Nephron progenitor cell (in vitro differentiated cells): ENCODE results near the gene AOPEP.

ENCODE experiments used
- DNase-seq: peaks from one replicate; pipeline ENCODE4 v3.0.0; 2021
- H3K27ac Mint-ChIP-seq: 2 replicates; pipeline ENCODE4 v1.8.0; 2021; ENCODE audit warnings: mild to moderate bottlenecking, moderate library complexity, mixed read lengths
- H3K27me3 Mint-ChIP-seq: 2 replicates; pipeline ENCODE4 v1.8.0; 2021; ENCODE audit warnings: mild to moderate bottlenecking, low read depth, mixed read lengths; ENCODE audit not compliant: poor library complexity
- H3K36me3 Mint-ChIP-seq: 2 replicates; pipeline ENCODE4 v1.8.0; 2021; ENCODE audit warnings: low read depth, mixed read lengths
- H3K4me1 Mint-ChIP-seq: 2 replicates; pipeline ENCODE4 v1.8.0; 2021; ENCODE audit warnings: mixed read lengths
- H3K4me3 Mint-ChIP-seq: 2 replicates; pipeline ENCODE4 v1.8.0; 2021; ENCODE audit warnings: mild to moderate bottlenecking, moderate library complexity, mixed read lengths
- H3K9me3 Mint-ChIP-seq: 2 replicates; pipeline ENCODE4 v1.8.0; 2021; ENCODE audit warnings: mild to moderate bottlenecking, moderate library complexity, mixed read lengths
- TF ChIP-seq, protein P1 (sequence below): fragments of 200-600 bp; sonication (generic); IDR thresholded peaks from 2 replicates; pipeline ENCODE4 v1.5.0; 2021; ENCODE audit warnings: antibody characterized with exemption

AOPEP gene

DNA sequence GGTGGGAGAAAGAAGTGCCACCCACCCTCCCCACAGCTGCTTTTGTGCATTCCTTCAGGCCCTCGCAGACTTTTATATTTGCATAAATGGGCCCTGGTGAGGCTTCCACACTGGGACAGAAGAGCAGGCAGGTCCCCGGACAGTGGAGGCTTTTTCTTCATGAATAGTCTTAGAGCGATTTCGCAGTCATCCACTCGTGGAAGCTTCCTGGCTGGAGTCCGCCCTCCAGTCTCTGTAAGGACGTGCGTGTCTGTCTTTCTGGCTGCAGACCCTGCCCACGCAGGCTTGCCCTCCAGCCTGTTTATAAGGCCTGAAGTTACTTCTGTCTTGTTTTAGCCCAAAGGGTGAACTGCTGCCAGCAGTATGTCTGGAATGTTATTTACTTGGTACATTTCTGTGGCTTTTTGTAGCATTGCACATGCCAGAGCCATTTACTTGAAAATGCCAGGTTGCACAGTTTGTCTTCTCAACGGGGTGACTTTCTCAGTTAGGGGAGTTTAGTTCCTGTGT lies 195.7 kb downstream of the AOPEP start:
- Mint-ChIP-seq H3K4me1 (peaks cover 80% of the 10 kb centered on the region), H3K9me3 (no peaks in the 10 kb centered on the region), H3K36me3 (peaks cover 14% of the 10 kb centered on the region), H3K27ac (no peak overlapping the region), H3K4me3 (peak overlapping the region; percentile 58), H3K27me3 (peaks cover 8% of the 10 kb centered on the region)
- TF ChIP-seq, protein P1, sequence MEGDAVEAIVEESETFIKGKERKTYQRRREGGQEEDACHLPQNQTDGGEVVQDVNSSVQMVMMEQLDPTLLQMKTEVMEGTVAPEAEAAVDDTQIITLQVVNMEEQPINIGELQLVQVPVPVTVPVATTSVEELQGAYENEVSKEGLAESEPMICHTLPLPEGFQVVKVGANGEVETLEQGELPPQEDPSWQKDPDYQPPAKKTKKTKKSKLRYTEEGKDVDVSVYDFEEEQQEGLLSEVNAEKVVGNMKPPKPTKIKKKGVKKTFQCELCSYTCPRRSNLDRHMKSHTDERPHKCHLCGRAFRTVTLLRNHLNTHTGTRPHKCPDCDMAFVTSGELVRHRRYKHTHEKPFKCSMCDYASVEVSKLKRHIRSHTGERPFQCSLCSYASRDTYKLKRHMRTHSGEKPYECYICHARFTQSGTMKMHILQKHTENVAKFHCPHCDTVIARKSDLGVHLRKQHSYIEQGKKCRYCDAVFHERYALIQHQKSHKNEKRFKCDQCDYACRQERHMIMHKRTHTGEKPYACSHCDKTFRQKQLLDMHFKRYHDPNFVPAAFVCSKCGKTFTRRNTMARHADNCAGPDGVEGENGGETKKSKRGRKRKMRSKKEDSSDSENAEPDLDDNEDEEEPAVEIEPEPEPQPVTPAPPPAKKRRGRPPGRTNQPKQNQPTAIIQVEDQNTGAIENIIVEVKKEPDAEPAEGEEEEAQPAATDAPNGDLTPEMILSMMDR, result no peak
- DNase-seq, result no peak

DNA sequence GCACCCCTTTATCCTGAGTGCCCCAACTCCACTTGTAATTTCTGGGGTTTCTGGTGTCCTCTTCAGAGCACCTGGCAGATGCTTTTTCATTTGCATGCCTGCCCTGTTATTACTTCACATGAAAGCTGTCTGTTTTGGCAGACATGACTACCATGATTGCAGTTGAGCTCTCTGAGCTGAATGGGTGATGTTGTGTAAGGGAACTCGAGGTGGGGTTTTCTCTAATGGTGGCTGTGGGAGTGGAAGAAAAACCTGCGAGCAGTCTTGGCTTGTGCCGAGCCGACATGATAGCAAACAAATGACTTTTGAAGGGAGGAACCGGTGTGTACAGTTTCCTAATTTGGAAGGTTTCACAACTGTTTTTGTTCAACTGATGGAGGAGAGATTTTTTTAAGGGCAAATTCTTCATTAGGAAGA lies 196.2 kb downstream of the AOPEP start:
- Mint-ChIP-seq H3K4me1 (peaks cover 80% of the 10 kb centered on the region), H3K36me3 (peaks cover 19% of the 10 kb centered on the region), H3K9me3 (no peaks in the 10 kb centered on the region), H3K27me3 (peaks cover 8% of the 10 kb centered on the region), H3K4me3 (peak overlapping the region; percentile 43), H3K27ac (no peak overlapping the region)
- TF ChIP-seq, protein P1, result no peak
- DNase-seq, result no peak

GRCh38 chr9:94923326-94924089 lies 197.0 kb downstream of the AOPEP start:
- TF ChIP-seq, protein P1, result no peak
- Mint-ChIP-seq H3K9me3 (no peaks in the 10 kb centered on the region), H3K4me1 (peaks cover 83% of the 10 kb centered on the region), H3K4me3 (no peak overlapping the region), H3K27me3 (peaks cover 8% of the 10 kb centered on the region), H3K36me3 (peaks cover 19% of the 10 kb centered on the region), H3K27ac (no peak overlapping the region)
- no peak for DNase-seq

GRCh38 chr9:94925751-94926430 lies 199.4 kb downstream of the AOPEP start:
- TF ChIP-seq, protein P1, result no peak
- H3K36me3 Mint-ChIP-seq, result peaks cover 19% of the 10 kb centered on the region
- no peak overlapping the region for H3K4me3 Mint-ChIP-seq
- DNase-seq, result no peak
- H3K27me3 Mint-ChIP-seq, result no peaks in the 10 kb centered on the region
- H3K4me1 Mint-ChIP-seq, result peaks cover 81% of the 10 kb centered on the region
- no peaks in the 10 kb centered on the region for H3K9me3 Mint-ChIP-seq
- H3K27ac Mint-ChIP-seq, result no peak overlapping the region

- Mint-ChIP-seq H3K36me3 (peaks cover 19% of the 10 kb centered on the region), H3K27ac (no peak overlapping the region), H3K4me3 (no peak overlapping the region), H3K27me3 (no peaks in the 10 kb centered on the region), H3K4me1 (peaks cover 76% of the 10 kb centered on the region), H3K9me3 (no peaks in the 10 kb centered on the region)
- TF ChIP-seq, protein P1, result no peak
- no peak for DNase-seq
Observed at GRCh38 chr9:94926431-94926800, 199.9 kb downstream of the AOPEP start.
